GM12878 (cell line): ENCODE results near the gene MRPS18B. TPM values are rescaled to one million over a fixed set of nuclear protein-coding genes. Genes with fewer than 3 reads are reported as not detected.
A peak's percentile ranks its signal among the peaks of the same experiment; 100 is the strongest.

Source experiments
- BCL11A ChIP-seq: IDR thresholded peaks from 2 replicates; pipeline ENCODE4 v1.6.1; 2011; ENCODE audit warnings: low read depth, low read length
- JUNB ChIP-seq: IDR thresholded peaks from 2 replicates; pipeline ENCODE4 v1.6.1; 2016; ENCODE audit warnings: antibody characterized with exemption, mild to moderate bottlenecking
- POLR2AphosphoS5 ChIP-seq: IDR thresholded peaks from 2 replicates; pipeline ENCODE4 v1.6.1; 2011; ENCODE audit warnings: mild to moderate bottlenecking, low read length, inconsistent platforms
- microRNA counts: library from miRNA; unstranded; fragments of <30 nt; microRNA quantifications from one replicate; lab custom pipeline; 2016
- microRNA-seq: library from miRNA; unstranded; fragments of <30 nt; microRNA quantifications from one replicate; pipeline ENCODE4, GENCODE V29; 2018
- polyA plus RNA-seq, 11 experiments: library from polyadenylated mRNA; depleted of rRNA in 4 of 11; unstranded in 6 of 11; stranded (reverse) in 5 of 11; fragments of >200 nt; fragmentation: Nextera tagmentation in 4 of 11; fragmentation: Illumina TruSeq in 1 of 11; extraction: Ambion mirVana in 4 of 11; extraction: Trizol in 1 of 11; gene quantifications; 1 replicate in 1 of 11; 2 replicates in 10 of 11; pipeline versions ENCODE4 v1.2.1 to v1.2.3, GENCODE V29; 2011 to 2016; ENCODE audit warnings: inconsistent platforms in 2 of 11, missing spikeins in 2 of 11, low read depth in 1 of 11
- small RNA-seq: library from RNA; depleted of rRNA; stranded (forward); fragments of <200 nt; gene quantifications from one replicate; pipeline ENCODE3, GENCODE V24; 2014
- total RNA-seq, 4 experiments: library from RNA; depleted of rRNA in 3 of 4; stranded (reverse); fragments of >200 nt in 3 of 4; fragmentation: Illumina TruSeq in 1 of 4; extraction: Trizol in 1 of 4; gene quantifications; 2 replicates each; pipeline versions ENCODE4 v1.2.1 to v1.2.3, GENCODE V29; 2013 to 2021
- TF ChIP-seq, protein P1 (sequence below): fragments of 450-650 bp; conservative IDR thresholded peaks from 2 replicates; pipeline ENCODE4 v1.6.1; 2017; ENCODE audit warnings: mild to moderate bottlenecking, moderate library complexity
- TF ChIP-seq, protein P2 (sequence below): IDR thresholded peaks from 2 replicates; pipeline ENCODE4 v1.6.1; 2012; ENCODE audit warnings: improper control_type of control experiment, low read depth, low read length; ENCODE audit not compliant: insufficient replicate concordance

The MRPS18B gene
- total and polyA plus RNA-seq, 10 of the 15 experiments (the other 5 are each of a cell fraction or from before 2014, with no cell fraction given), result 80.9 to 259 (median 140) TPM

DNA sequence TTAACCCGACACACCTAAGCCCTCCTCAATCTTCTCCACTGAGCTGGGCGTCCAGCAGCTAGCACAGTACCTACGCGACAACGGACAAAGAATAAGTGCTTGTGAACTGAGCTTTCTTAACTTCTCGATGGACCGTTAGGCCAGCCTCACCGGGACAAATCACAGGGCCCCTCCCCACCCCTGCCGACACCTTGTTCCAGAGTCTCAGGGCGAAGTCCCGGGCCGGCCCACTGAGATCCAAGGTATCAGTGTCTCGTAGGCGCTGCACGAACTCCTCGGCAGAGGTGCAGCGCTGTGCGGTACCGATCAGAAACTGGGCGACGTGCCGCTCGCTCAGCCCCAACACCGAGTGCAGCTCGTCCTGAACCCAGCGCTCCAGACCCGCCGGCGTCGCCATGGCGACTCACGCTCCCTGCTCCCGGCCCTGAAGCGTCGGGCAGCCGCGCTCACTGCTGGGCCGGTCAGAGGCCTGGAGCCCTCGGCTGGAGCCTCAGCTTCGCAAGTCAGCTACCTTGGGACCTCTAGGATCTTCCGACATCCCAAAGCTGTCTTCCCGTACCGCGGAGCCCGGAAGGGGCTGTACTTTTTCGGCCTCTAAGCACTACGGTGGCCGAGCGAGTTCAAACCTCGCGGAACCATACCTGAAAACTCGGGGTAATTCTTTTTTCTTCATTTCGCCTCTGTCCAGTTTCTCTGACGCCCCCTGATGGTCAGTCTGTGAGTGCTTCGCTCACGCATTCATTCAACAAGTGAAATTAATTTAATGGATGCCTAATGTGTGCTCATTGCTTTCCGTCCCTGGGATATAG, 55.0 kb downstream of the MRPS18B start, which contains the start of gene DHX16 (continued):
- TF ChIP-seq, protein P1, sequence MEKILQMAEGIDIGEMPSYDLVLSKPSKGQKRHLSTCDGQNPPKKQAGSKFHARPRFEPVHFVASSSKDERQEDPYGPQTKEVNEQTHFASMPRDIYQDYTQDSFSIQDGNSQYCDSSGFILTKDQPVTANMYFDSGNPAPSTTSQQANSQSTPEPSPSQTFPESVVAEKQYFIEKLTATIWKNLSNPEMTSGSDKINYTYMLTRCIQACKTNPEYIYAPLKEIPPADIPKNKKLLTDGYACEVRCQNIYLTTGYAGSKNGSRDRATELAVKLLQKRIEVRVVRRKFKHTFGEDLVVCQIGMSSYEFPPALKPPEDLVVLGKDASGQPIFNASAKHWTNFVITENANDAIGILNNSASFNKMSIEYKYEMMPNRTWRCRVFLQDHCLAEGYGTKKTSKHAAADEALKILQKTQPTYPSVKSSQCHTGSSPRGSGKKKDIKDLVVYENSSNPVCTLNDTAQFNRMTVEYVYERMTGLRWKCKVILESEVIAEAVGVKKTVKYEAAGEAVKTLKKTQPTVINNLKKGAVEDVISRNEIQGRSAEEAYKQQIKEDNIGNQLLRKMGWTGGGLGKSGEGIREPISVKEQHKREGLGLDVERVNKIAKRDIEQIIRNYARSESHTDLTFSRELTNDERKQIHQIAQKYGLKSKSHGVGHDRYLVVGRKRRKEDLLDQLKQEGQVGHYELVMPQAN, result peak; percentile 96
- TF ChIP-seq BCL11A, result no peak
- TF ChIP-seq JUNB, result no peak
- TF ChIP-seq POLR2AphosphoS5, result peak; percentile 74
- TF ChIP-seq, protein P2, sequence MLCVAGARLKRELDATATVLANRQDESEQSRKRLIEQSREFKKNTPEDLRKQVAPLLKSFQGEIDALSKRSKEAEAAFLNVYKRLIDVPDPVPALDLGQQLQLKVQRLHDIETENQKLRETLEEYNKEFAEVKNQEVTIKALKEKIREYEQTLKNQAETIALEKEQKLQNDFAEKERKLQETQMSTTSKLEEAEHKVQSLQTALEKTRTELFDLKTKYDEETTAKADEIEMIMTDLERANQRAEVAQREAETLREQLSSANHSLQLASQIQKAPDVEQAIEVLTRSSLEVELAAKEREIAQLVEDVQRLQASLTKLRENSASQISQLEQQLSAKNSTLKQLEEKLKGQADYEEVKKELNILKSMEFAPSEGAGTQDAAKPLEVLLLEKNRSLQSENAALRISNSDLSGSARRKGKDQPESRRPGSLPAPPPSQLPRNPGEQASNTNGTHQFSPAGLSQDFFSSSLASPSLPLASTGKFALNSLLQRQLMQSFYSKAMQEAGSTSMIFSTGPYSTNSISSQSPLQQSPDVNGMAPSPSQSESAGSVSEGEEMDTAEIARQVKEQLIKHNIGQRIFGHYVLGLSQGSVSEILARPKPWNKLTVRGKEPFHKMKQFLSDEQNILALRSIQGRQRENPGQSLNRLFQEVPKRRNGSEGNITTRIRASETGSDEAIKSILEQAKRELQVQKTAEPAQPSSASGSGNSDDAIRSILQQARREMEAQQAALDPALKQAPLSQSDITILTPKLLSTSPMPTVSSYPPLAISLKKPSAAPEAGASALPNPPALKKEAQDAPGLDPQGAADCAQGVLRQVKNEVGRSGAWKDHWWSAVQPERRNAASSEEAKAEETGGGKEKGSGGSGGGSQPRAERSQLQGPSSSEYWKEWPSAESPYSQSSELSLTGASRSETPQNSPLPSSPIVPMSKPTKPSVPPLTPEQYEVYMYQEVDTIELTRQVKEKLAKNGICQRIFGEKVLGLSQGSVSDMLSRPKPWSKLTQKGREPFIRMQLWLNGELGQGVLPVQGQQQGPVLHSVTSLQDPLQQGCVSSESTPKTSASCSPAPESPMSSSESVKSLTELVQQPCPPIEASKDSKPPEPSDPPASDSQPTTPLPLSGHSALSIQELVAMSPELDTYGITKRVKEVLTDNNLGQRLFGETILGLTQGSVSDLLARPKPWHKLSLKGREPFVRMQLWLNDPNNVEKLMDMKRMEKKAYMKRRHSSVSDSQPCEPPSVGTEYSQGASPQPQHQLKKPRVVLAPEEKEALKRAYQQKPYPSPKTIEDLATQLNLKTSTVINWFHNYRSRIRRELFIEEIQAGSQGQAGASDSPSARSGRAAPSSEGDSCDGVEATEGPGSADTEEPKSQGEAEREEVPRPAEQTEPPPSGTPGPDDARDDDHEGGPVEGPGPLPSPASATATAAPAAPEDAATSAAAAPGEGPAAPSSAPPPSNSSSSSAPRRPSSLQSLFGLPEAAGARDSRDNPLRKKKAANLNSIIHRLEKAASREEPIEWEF, result no peak

MicroRNAs within 50 kb of the gene (microRNA counts, 767-probe panel; counts per million panel counts)
- 1,346 counts per million, percentile 48 among the panel's probes with 10 or more counts for microRNA hsa-miR-877-5p (lab: Ali Mortazavi, UCI)

Small RNAs within 50 kb of the gene (microRNA-seq; reads per million reads assigned to microRNA genes)
- gene MIR877, result 117 reads per million, percentile 75 among the genes with 10 or more reads in this experiment

Small RNAs within 50 kb of the gene (small RNA-seq; reads per million reads assigned to genes)
- 13.5 reads per million, percentile 96 among the genes with 10 or more reads in this experiment for gene MIR877

Other genes with a start within 250 kb of the MRPS18B start
Only the 7 nearest of the 14 such genes appear.
- gene GNL1, start 61.4 kb upstream of the MRPS18B start, total RNA-seq (2014; rRNA removed), result 45.4 and 50.2 TPM in 2 replicates
- gene GNL1, start 61.4 kb upstream of the MRPS18B start, total RNA-seq (2014; rRNA removed; fragmentation: Illumina TruSeq; extraction: Trizol), result 30.6 and 30.7 TPM in 2 replicates
- gene GNL1, start 61.4 kb upstream of the MRPS18B start, total RNA-seq (2021), result 59.3 and 61.2 TPM in 2 replicates
- 45.1 and 51.4 TPM in 2 replicates for gene GNL1, start 61.4 kb upstream of the MRPS18B start, polyA plus RNA-seq (2011; rRNA removed)
- gene GNL1, start 61.4 kb upstream of the MRPS18B start, polyA plus RNA-seq (2014; fragmentation: Illumina TruSeq; extraction: Trizol), result 38.7 and 40.2 TPM in 2 replicates
- 1 to 10 TPM in 1 of 2 experiments, under 1 TPM in 1; 0.18 to 1.4 TPM for gene GNL1, start 61.4 kb upstream of the MRPS18B start, polyA plus RNA-seq (2014; fragmentation: Nextera tagmentation; extraction: Ambion mirVana)
- gene GNL1, start 61.4 kb upstream of the MRPS18B start, polyA plus RNA-seq (2014; rRNA removed), result 40.7 and 45.3 TPM in 2 replicates
- gene GNL1, start 61.4 kb upstream of the MRPS18B start, polyA plus RNA-seq (2016; fragmentation: Nextera tagmentation; extraction: Ambion mirVana), result 10 to 100 TPM; 50.6 to 64.5 TPM
- 20.0 and 22.7 TPM in 2 replicates for gene PRR3, start 60.5 kb upstream of the MRPS18B start, total RNA-seq (2014; rRNA removed)
- 18.5 and 19.2 TPM in 2 replicates for gene PRR3, start 60.5 kb upstream of the MRPS18B start, total RNA-seq (2014; rRNA removed; fragmentation: Illumina TruSeq; extraction: Trizol)
- 19.5 and 20.2 TPM in 2 replicates for gene PRR3, start 60.5 kb upstream of the MRPS18B start, total RNA-seq (2021)
- 15.7 and 22.9 TPM in 2 replicates for gene PRR3, start 60.5 kb upstream of the MRPS18B start, polyA plus RNA-seq (2011; rRNA removed)
- 38.2 and 44.6 TPM in 2 replicates for gene PRR3, start 60.5 kb upstream of the MRPS18B start, polyA plus RNA-seq (2014; fragmentation: Illumina TruSeq; extraction: Trizol)
- gene PRR3, start 60.5 kb upstream of the MRPS18B start, polyA plus RNA-seq (2014; fragmentation: Nextera tagmentation; extraction: Ambion mirVana), result 10 to 100 TPM; 14.0 to 16.3 TPM
- 28.5 and 28.8 TPM in 2 replicates for gene PRR3, start 60.5 kb upstream of the MRPS18B start, polyA plus RNA-seq (2014; rRNA removed)
- gene PRR3, start 60.5 kb upstream of the MRPS18B start, polyA plus RNA-seq (2016; fragmentation: Nextera tagmentation; extraction: Ambion mirVana), result 10 to 100 TPM; 18.4 to 20.8 TPM
- 55.2 and 55.3 TPM in 2 replicates for gene ABCF1, start 46.4 kb upstream of the MRPS18B start, total RNA-seq (2014; rRNA removed)
- gene ABCF1, start 46.4 kb upstream of the MRPS18B start, total RNA-seq (2014; rRNA removed; fragmentation: Illumina TruSeq; extraction: Trizol), result 57.4 and 63.4 TPM in 2 replicates
- gene ABCF1, start 46.4 kb upstream of the MRPS18B start, total RNA-seq (2021), result 65.8 and 74.7 TPM in 2 replicates
- gene ABCF1, start 46.4 kb upstream of the MRPS18B start, polyA plus RNA-seq (2011; rRNA removed), result 21.8 and 34.6 TPM in 2 replicates
- 68.4 and 79.6 TPM in 2 replicates for gene ABCF1, start 46.4 kb upstream of the MRPS18B start, polyA plus RNA-seq (2014; fragmentation: Illumina TruSeq; extraction: Trizol)
- 10 to 100 TPM; 21.3 to 26.1 TPM for gene ABCF1, start 46.4 kb upstream of the MRPS18B start, polyA plus RNA-seq (2014; fragmentation: Nextera tagmentation; extraction: Ambion mirVana)
- gene ABCF1, start 46.4 kb upstream of the MRPS18B start, polyA plus RNA-seq (2014; rRNA removed), result 45.6 and 49.9 TPM in 2 replicates
- gene ABCF1, start 46.4 kb upstream of the MRPS18B start, polyA plus RNA-seq (2016; fragmentation: Nextera tagmentation; extraction: Ambion mirVana), result 10 to 100 TPM; 56.5 to 62.3 TPM
- gene PPP1R10, start 597 bp upstream of the MRPS18B start, total RNA-seq (2014; rRNA removed), result 81.1 and 83.8 TPM in 2 replicates
- 42.7 and 42.9 TPM in 2 replicates for gene PPP1R10, start 597 bp upstream of the MRPS18B start, total RNA-seq (2014; rRNA removed; fragmentation: Illumina TruSeq; extraction: Trizol)
- gene PPP1R10, start 597 bp upstream of the MRPS18B start, total RNA-seq (2021), result 75.1 and 78.7 TPM in 2 replicates
- gene PPP1R10, start 597 bp upstream of the MRPS18B start, polyA plus RNA-seq (2011; rRNA removed), result 22.9 and 37.6 TPM in 2 replicates
- gene PPP1R10, start 597 bp upstream of the MRPS18B start, polyA plus RNA-seq (2014; fragmentation: Illumina TruSeq; extraction: Trizol), result 68.0 and 76.2 TPM in 2 replicates
- 10 to 100 TPM; 11.3 to 22.6 TPM for gene PPP1R10, start 597 bp upstream of the MRPS18B start, polyA plus RNA-seq (2014; fragmentation: Nextera tagmentation; extraction: Ambion mirVana)
- 36.7 and 37.9 TPM in 2 replicates for gene PPP1R10, start 597 bp upstream of the MRPS18B start, polyA plus RNA-seq (2014; rRNA removed)
- 10 to 100 TPM; 39.6 to 46.1 TPM for gene PPP1R10, start 597 bp upstream of the MRPS18B start, polyA plus RNA-seq (2016; fragmentation: Nextera tagmentation; extraction: Ambion mirVana)
- 4.5 and 4.7 TPM in 2 replicates for gene ATAT1, start 9.0 kb downstream of the MRPS18B start, total RNA-seq (2014; rRNA removed)
- 2.5 and 2.9 TPM in 2 replicates for gene ATAT1, start 9.0 kb downstream of the MRPS18B start, total RNA-seq (2014; rRNA removed; fragmentation: Illumina TruSeq; extraction: Trizol)
- 7.1 and 9.0 TPM in 2 replicates for gene ATAT1, start 9.0 kb downstream of the MRPS18B start, total RNA-seq (2021)
- 3.6 and 4.8 TPM in 2 replicates for gene ATAT1, start 9.0 kb downstream of the MRPS18B start, polyA plus RNA-seq (2011; rRNA removed)
- gene ATAT1, start 9.0 kb downstream of the MRPS18B start, polyA plus RNA-seq (2014; fragmentation: Illumina TruSeq; extraction: Trizol), result 6.8 and 10.2 TPM in 2 replicates
- 1 to 10 TPM; 1.1 to 1.7 TPM for gene ATAT1, start 9.0 kb downstream of the MRPS18B start, polyA plus RNA-seq (2014; fragmentation: Nextera tagmentation; extraction: Ambion mirVana)
- gene ATAT1, start 9.0 kb downstream of the MRPS18B start, polyA plus RNA-seq (2014; rRNA removed), result 12.7 and 13.1 TPM in 2 replicates
- 10 to 100 TPM; 12.2 to 14.2 TPM for gene ATAT1, start 9.0 kb downstream of the MRPS18B start, polyA plus RNA-seq (2016; fragmentation: Nextera tagmentation; extraction: Ambion mirVana)
- gene C6orf136, start 29.3 kb downstream of the MRPS18B start, total RNA-seq (2014; rRNA removed), result 11.4 and 13.5 TPM in 2 replicates
- gene C6orf136, start 29.3 kb downstream of the MRPS18B start, total RNA-seq (2014; rRNA removed; fragmentation: Illumina TruSeq; extraction: Trizol), result 5.2 and 7.0 TPM in 2 replicates
- gene C6orf136, start 29.3 kb downstream of the MRPS18B start, total RNA-seq (2021), result 24.1 and 27.5 TPM in 2 replicates
- gene C6orf136, start 29.3 kb downstream of the MRPS18B start, polyA plus RNA-seq (2011; rRNA removed), result 5.2 and 11.0 TPM in 2 replicates
- gene C6orf136, start 29.3 kb downstream of the MRPS18B start, polyA plus RNA-seq (2014; fragmentation: Illumina TruSeq; extraction: Trizol), result 14.5 and 18.1 TPM in 2 replicates
- 10 to 100 TPM in 1 of 2 experiments, 1 to 10 TPM in 1; 10.0 to 14.6 TPM for gene C6orf136, start 29.3 kb downstream of the MRPS18B start, polyA plus RNA-seq (2014; fragmentation: Nextera tagmentation; extraction: Ambion mirVana)
- 21.1 and 23.7 TPM in 2 replicates for gene C6orf136, start 29.3 kb downstream of the MRPS18B start, polyA plus RNA-seq (2014; rRNA removed)
- gene C6orf136, start 29.3 kb downstream of the MRPS18B start, polyA plus RNA-seq (2016; fragmentation: Nextera tagmentation; extraction: Ambion mirVana), result 10 to 100 TPM; 15.3 to 15.7 TPM
- 39.5 and 40.0 TPM in 2 replicates for gene DHX16, start 55.2 kb downstream of the MRPS18B start, total RNA-seq (2014; rRNA removed)
- 35.6 and 38.1 TPM in 2 replicates for gene DHX16, start 55.2 kb downstream of the MRPS18B start, total RNA-seq (2014; rRNA removed; fragmentation: Illumina TruSeq; extraction: Trizol)
- gene DHX16, start 55.2 kb downstream of the MRPS18B start, total RNA-seq (2021), result 30.3 and 31.8 TPM in 2 replicates
- gene DHX16, start 55.2 kb downstream of the MRPS18B start, polyA plus RNA-seq (2011; rRNA removed), result 27.5 and 36.3 TPM in 2 replicates
- 26.8 and 41.0 TPM in 2 replicates for gene DHX16, start 55.2 kb downstream of the MRPS18B start, polyA plus RNA-seq (2014; fragmentation: Illumina TruSeq; extraction: Trizol)
- 10 to 100 TPM; 10.1 to 17.7 TPM for gene DHX16, start 55.2 kb downstream of the MRPS18B start, polyA plus RNA-seq (2014; fragmentation: Nextera tagmentation; extraction: Ambion mirVana)
- gene DHX16, start 55.2 kb downstream of the MRPS18B start, polyA plus RNA-seq (2014; rRNA removed), result 38.4 and 41.4 TPM in 2 replicates
- 10 to 100 TPM; 40.3 to 41.4 TPM for gene DHX16, start 55.2 kb downstream of the MRPS18B start, polyA plus RNA-seq (2016; fragmentation: Nextera tagmentation; extraction: Ambion mirVana)